HEK293 (cell line): Measurements from ENCODE around the gene HIRA.

Experiments used
- CTCF ChIA-PET: fragments of 350-600 bp; formaldehyde crosslinking; extraction: SDS; loops from one replicate; lab custom pipeline; 2021; ENCODE audit warnings: antibody characterized with exemption; lab: Yijun Ruan, JAX
- POLR2A ChIA-PET: fragments of 300-600 bp; formaldehyde crosslinking; extraction: SDS; loops from one replicate; lab custom pipeline; 2020; ENCODE audit warnings: antibody characterized with exemption, inconsistent platforms; lab: Yijun Ruan, JAX
- H3K27ac ChIP-seq: fragments of 200-500 bp; sonication (Bioruptor generic); 2 replicates; pipeline ENCODE4 v1.5.1; 2014; ENCODE audit warnings: low read depth, low read length, control low read depth, inconsistent platforms; ENCODE audit errors: extremely low read depth
- H3K36me3 ChIP-seq, 2 experiments: fragments of 200-500 bp in 1 of 2; sonication (Bioruptor generic) in 1 of 2; 1 replicate in 1 of 2; 2 replicates in 1 of 2; pipeline ENCODE4 v1.5.1; 2014 to 2017; ENCODE audit warnings: inconsistent platforms in 2 of 2, low read length in 2 of 2; ENCODE audit not compliant: control insufficient read depth in 2 of 2, insufficient read depth in 1 of 2
- H3K4me1 ChIP-seq: fragments of 200-500 bp; sonication (Bioruptor generic); 2 replicates; pipeline ENCODE4 v1.5.1; 2014; ENCODE audit warnings: mild to moderate bottlenecking, low read length, inconsistent platforms; ENCODE audit not compliant: control insufficient read depth, insufficient read depth
- H3K4me3 ChIP-seq: 2 replicates; pipeline ENCODE4 v1.5.1; 2011; ENCODE audit warnings: low read depth, mild to moderate bottlenecking, control low read depth, low read length, moderate library complexity
- H3K9me3 ChIP-seq: fragments of 200-500 bp; sonication (Bioruptor generic); 2 replicates; pipeline ENCODE4 v1.5.1; 2014; ENCODE audit warnings: low read depth, low read length, inconsistent platforms; ENCODE audit not compliant: control insufficient read depth, insufficient read depth
- KLF1 ChIP-seq: fragments of 450-650 bp; formaldehyde crosslinking; IDR thresholded peaks from 2 replicates; pipeline ENCODE4 v1.5.1; 2016; ENCODE audit warnings: missing biosample characterization, missing genetic modification characterization
- REPIN1 ChIP-seq: fragments of 450-650 bp; formaldehyde crosslinking; IDR thresholded peaks from 2 replicates; pipeline ENCODE4 v1.5.1; 2017; ENCODE audit warnings: missing biosample characterization, missing genetic modification characterization, low read depth
- SP7 ChIP-seq: fragments of 450-650 bp; formaldehyde crosslinking; IDR thresholded peaks from 2 replicates; pipeline ENCODE4 v1.5.1; 2016; ENCODE audit warnings: missing biosample characterization, missing genetic modification characterization
- WT1 ChIP-seq: fragments of 450-650 bp; formaldehyde crosslinking; IDR thresholded peaks from 2 replicates; pipeline ENCODE4 v1.5.1; 2016; ENCODE audit warnings: missing biosample characterization, missing genetic modification characterization
- ZFHX2 ChIP-seq: fragments of 450-650 bp; formaldehyde crosslinking; conservative IDR thresholded peaks from 2 replicates; pipeline ENCODE4 v1.5.1; 2016; ENCODE audit warnings: missing biosample characterization, missing genetic modification characterization
- ZNF121 ChIP-seq: fragments of 450-650 bp; formaldehyde crosslinking; IDR thresholded peaks from 2 replicates; pipeline ENCODE4 v1.5.1; 2016; ENCODE audit warnings: missing biosample characterization, missing genetic modification characterization
- ZNF157 ChIP-seq: fragments of 450-650 bp; formaldehyde crosslinking; IDR thresholded peaks from 2 replicates; pipeline ENCODE4 v1.5.1; 2016; ENCODE audit warnings: missing biosample characterization, missing genetic modification characterization
- ZNF174 ChIP-seq: fragments of 450-650 bp; formaldehyde crosslinking; IDR thresholded peaks from 2 replicates; pipeline ENCODE4 v1.5.0; 2017; ENCODE audit warnings: missing biosample characterization, mild to moderate bottlenecking, missing genetic modification characterization
- ZNF354C ChIP-seq: fragments of 450-650 bp; formaldehyde crosslinking; IDR thresholded peaks from 2 replicates; pipeline ENCODE4 v1.5.1; 2016; ENCODE audit warnings: missing biosample characterization, missing genetic modification characterization, low read depth, borderline replicate concordance
- ZNF391 ChIP-seq: fragments of 450-650 bp; formaldehyde crosslinking; IDR thresholded peaks from 2 replicates; pipeline ENCODE4 v1.5.1; 2016; ENCODE audit warnings: low read depth, missing biosample characterization, missing genetic modification characterization, borderline replicate concordance
- ZNF404 ChIP-seq: fragments of 450-650 bp; formaldehyde crosslinking; IDR thresholded peaks from 2 replicates; pipeline ENCODE4 v1.5.1; 2017; ENCODE audit warnings: missing biosample characterization, missing genetic modification characterization
- ZNF596 ChIP-seq: fragments of 450-650 bp; IDR thresholded peaks from 2 replicates; pipeline ENCODE4 v1.5.0; 2018; ENCODE audit warnings: missing biosample characterization, mild to moderate bottlenecking, missing genetic modification characterization, moderate library complexity
- ZNF660 ChIP-seq: fragments of 450-650 bp; IDR thresholded peaks from 2 replicates; pipeline ENCODE4 v1.5.1; 2018; ENCODE audit warnings: missing biosample characterization, mild to moderate bottlenecking, missing genetic modification characterization
- ZNF670 ChIP-seq: fragments of 450-650 bp; formaldehyde crosslinking; IDR thresholded peaks from 2 replicates; pipeline ENCODE4 v1.5.1; 2016; ENCODE audit warnings: missing biosample characterization, missing genetic modification characterization, low read depth
- ZNF830 ChIP-seq: fragments of 450-650 bp; IDR thresholded peaks from 2 replicates; pipeline ENCODE4 v1.5.0; 2018; ENCODE audit warnings: missing biosample characterization, missing genetic modification characterization, low read depth, mild to moderate bottlenecking, moderate library complexity
- TF ChIP-seq, protein P1 (sequence below): fragments of 450-650 bp; IDR thresholded peaks from 2 replicates; pipeline ENCODE4 v1.5.1; 2018; ENCODE audit warnings: missing biosample characterization, missing genetic modification characterization
- TF ChIP-seq, protein P2 (sequence below): fragments of 450-650 bp; formaldehyde crosslinking; IDR thresholded peaks from 2 replicates; pipeline ENCODE4 v1.5.1; 2017; ENCODE audit warnings: missing biosample characterization, missing genetic modification characterization
- TF ChIP-seq, protein P3 (sequence below): fragments of 450-650 bp; formaldehyde crosslinking; IDR thresholded peaks from 2 replicates; pipeline ENCODE4 v1.5.1; 2016; ENCODE audit warnings: missing biosample characterization, missing genetic modification characterization, low read depth
- TF ChIP-seq, protein P4 (sequence below): fragments of 450-650 bp; formaldehyde crosslinking; IDR thresholded peaks from 2 replicates; pipeline ENCODE4 v1.5.1; 2017; ENCODE audit warnings: missing biosample characterization, missing genetic modification characterization
- TF ChIP-seq, protein P5 (sequence below): fragments of 450-650 bp; formaldehyde crosslinking; IDR thresholded peaks from 2 replicates; pipeline ENCODE4 v1.5.1; 2016; ENCODE audit warnings: missing biosample characterization, missing genetic modification characterization

HIRA gene

DNA sequence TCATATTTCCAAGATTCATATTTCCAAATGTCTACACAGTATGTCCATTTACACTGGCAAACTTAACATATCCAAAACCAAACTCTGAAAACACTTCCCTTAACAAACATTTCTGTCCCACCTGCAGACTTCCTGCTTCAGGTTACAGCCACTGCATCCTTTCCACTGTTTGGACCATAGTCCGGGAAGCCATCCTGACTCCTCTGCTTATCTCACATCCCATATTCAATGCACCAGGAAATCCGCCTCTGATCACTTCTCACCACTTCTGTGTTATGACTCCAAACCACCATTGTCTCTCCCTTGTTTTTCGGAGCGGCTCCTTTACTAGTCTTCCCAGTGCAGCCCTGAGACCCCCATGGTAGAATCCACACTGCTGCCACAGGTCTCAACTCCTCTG, 30.1 kb downstream of the HIRA start (continued):
- no peak for TF ChIP-seq ZNF596 (tag by site-specific recombination)
- TF ChIP-seq ZNF157 (tag by site-specific recombination) = no peak
- no peak for TF ChIP-seq ZNF404 (tag by site-specific recombination)
- no peak for TF ChIP-seq ZNF660 (tag by site-specific recombination)
- no peak for TF ChIP-seq SP7 (tag by site-specific recombination)

DNA sequence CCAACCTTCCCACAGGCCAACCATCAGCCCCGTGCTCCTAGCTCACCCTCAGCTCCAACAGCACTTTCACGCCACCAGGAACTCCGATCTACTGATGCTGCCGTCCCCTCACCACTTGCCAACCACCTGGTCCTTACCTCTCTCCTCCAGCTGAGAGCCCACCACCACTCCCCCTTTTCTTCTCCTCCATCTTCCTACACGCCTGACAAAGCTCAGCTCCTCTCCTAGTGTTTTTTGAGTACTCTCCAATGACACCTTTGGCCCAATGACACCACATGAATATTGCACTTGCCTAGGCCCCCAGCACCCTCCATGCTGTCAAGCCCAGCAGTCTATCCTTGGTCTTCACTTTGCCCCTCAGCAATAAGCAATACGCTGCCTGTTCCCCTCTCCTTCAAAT, 30.7 kb downstream of the HIRA start:
- peaks cover 3 to 82% of the 10 kb centered on the region in 2 experiments; a peak in 2 of 3 replicates for H3K36me3 ChIP-seq
- H3K4me3 ChIP-seq = no peak overlapping the region
- H3K9me3 ChIP-seq = no peaks in the 10 kb centered on the region
- TF ChIP-seq ZFHX2 (tag by site-specific recombination) = no peak
- no peak for TF ChIP-seq ZNF391 (tag by site-specific recombination)
- ChIA-PET CTCF (no interaction called here), POLR2A (no interaction called here)
- no peaks in the 10 kb centered on the region for H3K4me1 ChIP-seq
- no peak overlapping the region for H3K27ac ChIP-seq

DNA sequence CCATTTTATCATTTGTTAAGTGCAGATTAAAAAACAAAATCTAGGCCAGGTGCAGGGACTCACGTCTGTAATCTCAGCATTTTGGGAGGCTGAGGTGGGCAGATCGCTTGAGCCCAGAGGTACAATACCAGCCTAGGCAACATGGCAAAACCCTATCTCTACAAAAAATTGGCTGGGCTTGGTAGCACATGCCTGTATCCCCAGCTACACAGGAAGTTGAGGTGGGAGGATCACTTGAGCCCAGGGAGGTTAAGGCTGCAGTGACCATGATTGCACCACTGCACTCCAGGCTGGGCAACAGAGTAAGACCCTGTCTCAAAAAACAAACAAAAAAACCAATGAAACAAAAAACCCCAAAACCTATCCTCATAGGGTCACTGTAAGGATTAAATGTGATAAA, 32.9 kb downstream of the HIRA start:
- ChIA-PET CTCF (interaction anchor here (0.6 kb wide), 1 partner anchor 29 kb away, joined by 3 read pairs; no protein-coding TSS in a partner anchor), POLR2A (no interaction called here)
- Histone ChIP-seq H3K9me3 (no peaks in the 10 kb centered on the region), H3K36me3 (peaks cover 3 to 85% of the 10 kb centered on the region in 2 experiments; a peak in 2 of 3 replicates), H3K4me3 (no peak overlapping the region), H3K27ac (no peak overlapping the region), H3K4me1 (no peaks in the 10 kb centered on the region)
- TF ChIP-seq ZNF121 (tag by site-specific recombination) (0 out of 2 replicates have a peak, but pooled peaks have one; percentile 32), ZNF354C (tag by site-specific recombination) (no peak)
- TF ChIP-seq, all 188 proteins: peak for 1

DNA sequence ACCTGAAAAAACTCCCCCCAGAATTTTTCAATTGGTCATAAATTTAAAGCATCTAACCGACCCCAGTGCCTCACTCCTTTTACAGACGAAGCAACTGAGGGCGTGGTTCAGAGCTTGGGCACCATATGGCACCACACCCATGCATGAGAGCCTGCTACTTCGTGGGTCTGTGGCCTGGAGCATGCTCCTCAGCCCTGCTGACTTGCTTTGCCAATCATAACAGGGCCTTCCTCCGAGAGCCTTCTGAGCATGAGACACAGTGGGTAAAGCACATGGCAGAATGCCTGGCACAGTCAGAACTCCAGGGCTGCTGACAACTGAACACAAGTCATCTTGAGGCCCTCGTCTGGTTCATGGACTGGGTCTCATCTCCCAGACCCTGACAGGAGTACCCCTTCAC, 33.3 kb downstream of the HIRA start:
- Histone ChIP-seq H3K9me3 (no peaks in the 10 kb centered on the region), H3K27ac (no peak overlapping the region), H3K4me1 (no peaks in the 10 kb centered on the region), H3K4me3 (no peak overlapping the region), H3K36me3 (peaks cover 3 to 88% of the 10 kb centered on the region in 2 experiments; a peak in 2 of 3 replicates)
- POLR2A ChIA-PET = no interaction called here
- CTCF ChIA-PET = no interaction called here
- TF ChIP-seq ZNF174 (tag by site-specific recombination) (no peak), KLF1 (tag by site-specific recombination) (peak; percentile 75)
- TF ChIP-seq, protein P1, sequence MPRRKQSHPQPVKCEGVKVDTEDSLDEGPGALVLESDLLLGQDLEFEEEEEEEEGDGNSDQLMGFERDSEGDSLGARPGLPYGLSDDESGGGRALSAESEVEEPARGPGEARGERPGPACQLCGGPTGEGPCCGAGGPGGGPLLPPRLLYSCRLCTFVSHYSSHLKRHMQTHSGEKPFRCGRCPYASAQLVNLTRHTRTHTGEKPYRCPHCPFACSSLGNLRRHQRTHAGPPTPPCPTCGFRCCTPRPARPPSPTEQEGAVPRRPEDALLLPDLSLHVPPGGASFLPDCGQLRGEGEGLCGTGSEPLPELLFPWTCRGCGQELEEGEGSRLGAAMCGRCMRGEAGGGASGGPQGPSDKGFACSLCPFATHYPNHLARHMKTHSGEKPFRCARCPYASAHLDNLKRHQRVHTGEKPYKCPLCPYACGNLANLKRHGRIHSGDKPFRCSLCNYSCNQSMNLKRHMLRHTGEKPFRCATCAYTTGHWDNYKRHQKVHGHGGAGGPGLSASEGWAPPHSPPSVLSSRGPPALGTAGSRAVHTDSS = no peak

DNA sequence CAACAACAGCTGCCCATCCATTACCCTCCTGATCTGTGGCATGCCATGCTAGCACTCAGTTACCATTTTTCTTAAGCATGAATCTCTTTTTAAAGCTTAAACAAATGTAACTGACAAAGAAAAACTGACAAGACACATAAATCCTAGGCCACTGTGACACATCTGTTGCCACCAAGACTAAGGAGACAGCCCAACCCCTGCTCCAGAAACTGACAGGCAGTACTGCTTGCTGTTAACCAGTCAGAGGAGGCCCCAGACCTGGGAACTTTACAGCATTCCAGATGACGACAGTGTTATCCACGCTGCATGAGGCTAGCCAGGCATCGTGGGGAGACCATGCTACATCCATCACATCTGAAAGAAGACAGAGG, 33.8 kb downstream of the HIRA start:
- no peak overlapping the region for H3K27ac ChIP-seq
- H3K36me3 ChIP-seq = peaks cover 3 to 90% of the 10 kb centered on the region in 2 experiments; a peak in 2 of 3 replicates
- no peaks in the 10 kb centered on the region for H3K9me3 ChIP-seq
- no peak overlapping the region for H3K4me3 ChIP-seq
- no peaks in the 10 kb centered on the region for H3K4me1 ChIP-seq
- ChIA-PET POLR2A (no interaction called here), CTCF (interaction anchor here (1.6 kb wide), 1 partner anchor 7 kb away, joined by 4 read pairs; no protein-coding TSS in a partner anchor)
- TF ChIP-seq ZNF830 (no peak), ZNF670 (tag by site-specific recombination) (no peak), REPIN1 (no peak), WT1 (tag by site-specific recombination) (no peak), ZNF391 (tag by site-specific recombination) (no peak)
- TF ChIP-seq, protein P2, sequence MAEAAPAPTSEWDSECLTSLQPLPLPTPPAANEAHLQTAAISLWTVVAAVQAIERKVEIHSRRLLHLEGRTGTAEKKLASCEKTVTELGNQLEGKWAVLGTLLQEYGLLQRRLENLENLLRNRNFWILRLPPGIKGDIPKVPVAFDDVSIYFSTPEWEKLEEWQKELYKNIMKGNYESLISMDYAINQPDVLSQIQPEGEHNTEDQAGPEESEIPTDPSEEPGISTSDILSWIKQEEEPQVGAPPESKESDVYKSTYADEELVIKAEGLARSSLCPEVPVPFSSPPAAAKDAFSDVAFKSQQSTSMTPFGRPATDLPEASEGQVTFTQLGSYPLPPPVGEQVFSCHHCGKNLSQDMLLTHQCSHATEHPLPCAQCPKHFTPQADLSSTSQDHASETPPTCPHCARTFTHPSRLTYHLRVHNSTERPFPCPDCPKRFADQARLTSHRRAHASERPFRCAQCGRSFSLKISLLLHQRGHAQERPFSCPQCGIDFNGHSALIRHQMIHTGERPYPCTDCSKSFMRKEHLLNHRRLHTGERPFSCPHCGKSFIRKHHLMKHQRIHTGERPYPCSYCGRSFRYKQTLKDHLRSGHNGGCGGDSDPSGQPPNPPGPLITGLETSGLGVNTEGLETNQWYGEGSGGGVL = no peak
- TF ChIP-seq, protein P3, sequence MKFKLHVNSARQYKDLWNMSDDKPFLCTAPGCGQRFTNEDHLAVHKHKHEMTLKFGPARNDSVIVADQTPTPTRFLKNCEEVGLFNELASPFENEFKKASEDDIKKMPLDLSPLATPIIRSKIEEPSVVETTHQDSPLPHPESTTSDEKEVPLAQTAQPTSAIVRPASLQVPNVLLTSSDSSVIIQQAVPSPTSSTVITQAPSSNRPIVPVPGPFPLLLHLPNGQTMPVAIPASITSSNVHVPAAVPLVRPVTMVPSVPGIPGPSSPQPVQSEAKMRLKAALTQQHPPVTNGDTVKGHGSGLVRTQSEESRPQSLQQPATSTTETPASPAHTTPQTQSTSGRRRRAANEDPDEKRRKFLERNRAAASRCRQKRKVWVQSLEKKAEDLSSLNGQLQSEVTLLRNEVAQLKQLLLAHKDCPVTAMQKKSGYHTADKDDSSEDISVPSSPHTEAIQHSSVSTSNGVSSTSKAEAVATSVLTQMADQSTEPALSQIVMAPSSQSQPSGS (tag by site-specific recombination) = no peak
- TF ChIP-seq, protein P4, sequence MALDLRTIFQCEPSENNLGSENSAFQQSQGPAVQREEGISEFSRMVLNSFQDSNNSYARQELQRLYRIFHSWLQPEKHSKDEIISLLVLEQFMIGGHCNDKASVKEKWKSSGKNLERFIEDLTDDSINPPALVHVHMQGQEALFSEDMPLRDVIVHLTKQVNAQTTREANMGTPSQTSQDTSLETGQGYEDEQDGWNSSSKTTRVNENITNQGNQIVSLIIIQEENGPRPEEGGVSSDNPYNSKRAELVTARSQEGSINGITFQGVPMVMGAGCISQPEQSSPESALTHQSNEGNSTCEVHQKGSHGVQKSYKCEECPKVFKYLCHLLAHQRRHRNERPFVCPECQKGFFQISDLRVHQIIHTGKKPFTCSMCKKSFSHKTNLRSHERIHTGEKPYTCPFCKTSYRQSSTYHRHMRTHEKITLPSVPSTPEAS (tag by site-specific recombination) = no peak
- TF ChIP-seq, protein P5, sequence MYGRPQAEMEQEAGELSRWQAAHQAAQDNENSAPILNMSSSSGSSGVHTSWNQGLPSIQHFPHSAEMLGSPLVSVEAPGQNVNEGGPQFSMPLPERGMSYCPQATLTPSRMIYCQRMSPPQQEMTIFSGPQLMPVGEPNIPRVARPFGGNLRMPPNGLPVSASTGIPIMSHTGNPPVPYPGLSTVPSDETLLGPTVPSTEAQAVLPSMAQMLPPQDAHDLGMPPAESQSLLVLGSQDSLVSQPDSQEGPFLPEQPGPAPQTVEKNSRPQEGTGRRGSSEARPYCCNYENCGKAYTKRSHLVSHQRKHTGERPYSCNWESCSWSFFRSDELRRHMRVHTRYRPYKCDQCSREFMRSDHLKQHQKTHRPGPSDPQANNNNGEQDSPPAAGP (tag by site-specific recombination) = no peak
